GM23338 (cell line): ENCODE data around the gene CRELD1. TPM values are rescaled to one million over a fixed set of nuclear protein-coding genes. Genes with fewer than 3 reads are reported as not detected.

ENCODE experiments used
- ATAC-seq: fragments of 200-7000 bp; cut with Tn5 transposase; 3 replicates; pipeline ENCODE4 v1.9.1; 2020
- DNase-seq: peaks from one replicate; pipeline ENCODE4 v3.0.0-alpha.2; 2015; ENCODE audit warnings: low spot score
- H2AFZ ChIP-seq: fragments of 200-600 bp; sonication (generic); 2 replicates; pipeline ENCODE4 v1.8.0; 2016; ENCODE audit warnings: antibody characterized with exemption, mild to moderate bottlenecking, moderate library complexity
- H3F3A ChIP-seq: fragments of 200-600 bp; sonication (generic); replicated peaks from 2 replicates; pipeline ENCODE4 v1.8.0; 2017; ENCODE audit warnings: antibody characterized with exemption, mixed run types, low read depth
- H3K27ac ChIP-seq: fragments of 200-600 bp; sonication (generic); 2 replicates; pipeline ENCODE4 v1.6.1; 2016; ENCODE audit warnings: low read depth
- H3K27me3 ChIP-seq: fragments of 200-600 bp; sonication (generic); 2 replicates; pipeline ENCODE4 v1.8.0; 2016; ENCODE audit warnings: mild to moderate bottlenecking, mixed run types, moderate library complexity; ENCODE audit not compliant: insufficient read depth
- H3K36me3 ChIP-seq: fragments of 200-600 bp; sonication (generic); 2 replicates; pipeline ENCODE4 v1.8.0; 2016; ENCODE audit warnings: mild to moderate bottlenecking; ENCODE audit not compliant: insufficient read depth
- H3K4me1 ChIP-seq: fragments of 200-600 bp; sonication (generic); 2 replicates; pipeline ENCODE4 v1.8.0; 2016; ENCODE audit warnings: mild to moderate bottlenecking, moderate library complexity; ENCODE audit not compliant: insufficient read depth
- H3K4me2 ChIP-seq: fragments of 200-600 bp; sonication (generic); 2 replicates; pipeline ENCODE4 v1.7.1; 2017; ENCODE audit warnings: mixed run types
- H3K4me3 ChIP-seq: fragments of 200-600 bp; sonication (generic); 2 replicates; pipeline ENCODE4 v1.6.1; 2016; ENCODE audit warnings: mixed run types
- H3K79me2 ChIP-seq: fragments of 200-600 bp; sonication (generic); replicated peaks from 2 replicates; pipeline ENCODE4 v1.8.0; 2017; ENCODE audit warnings: mild to moderate bottlenecking; ENCODE audit not compliant: insufficient read depth
- H3K9me2 ChIP-seq: fragments of 200-600 bp; sonication (generic); 2 replicates; pipeline ENCODE4 v1.8.0; 2017; ENCODE audit not compliant: insufficient read depth
- H4K20me1 ChIP-seq: fragments of 200-600 bp; sonication (generic); replicated peaks from 2 replicates; pipeline ENCODE4 v1.8.0; 2017; ENCODE audit warnings: mild to moderate bottlenecking; ENCODE audit not compliant: insufficient read depth
- H3K27ac Mint-ChIP-seq: 2 replicates; pipeline ENCODE4 v1.8.0; 2020; ENCODE audit warnings: inconsistent platforms, mild to moderate bottlenecking, moderate library complexity, mixed read lengths
- H3K27me3 Mint-ChIP-seq: 3 replicates; pipeline ENCODE4 v1.8.0; 2022; ENCODE audit warnings: low read depth, mild to moderate bottlenecking, moderate library complexity, mixed read lengths, inconsistent platforms; ENCODE audit not compliant: insufficient read depth, poor library complexity
- H3K36me3 Mint-ChIP-seq: 3 replicates; pipeline ENCODE4 v1.8.0; 2021; ENCODE audit warnings: low read depth, mild to moderate bottlenecking, inconsistent platforms, moderate library complexity, mixed read lengths
- H3K4me1 Mint-ChIP-seq: 3 replicates; pipeline ENCODE4 v1.8.0; 2020; ENCODE audit warnings: mild to moderate bottlenecking, inconsistent platforms, mixed read lengths
- H3K4me3 Mint-ChIP-seq: 3 replicates; pipeline ENCODE4 v1.8.0; 2021; ENCODE audit warnings: moderate library complexity, mild to moderate bottlenecking, inconsistent platforms, mixed read lengths
- H3K9me3 Mint-ChIP-seq: 3 replicates; pipeline ENCODE4 v1.8.0; 2020; ENCODE audit warnings: moderate library complexity, mild to moderate bottlenecking, inconsistent platforms, mixed read lengths
- CREB1 ChIP-seq: fragments of 250-450 bp; sonication (Bioruptor Pico); IDR thresholded peaks from 2 replicates; pipeline ENCODE4 v1.5.0; 2020; ENCODE audit warnings: low read depth, mild to moderate bottlenecking, moderate library complexity
- CTCF ChIP-seq, 2 experiments: fragments of 200-600 bp in 1 of 2; sonication (generic) in 1 of 2; conservative IDR thresholded peaks; 2 replicates each; pipeline versions ENCODE4 v1.5.1 to v1.6.1; 2016 to 2017; ENCODE audit warnings: antibody characterized with exemption in 2 of 2, low read depth in 2 of 2, mild to moderate bottlenecking in 2 of 2, moderate library complexity in 1 of 2
- ETS1 ChIP-seq: IDR thresholded peaks from 2 replicates; pipeline ENCODE4 v1.6.1; 2016; ENCODE audit warnings: antibody characterized with exemption
- EZH2 ChIP-seq: fragments of 200-600 bp; sonication (generic); IDR thresholded peaks from one replicate; pipeline ENCODE4 v1.8.0; 2017; ENCODE audit warnings: antibody characterized with exemption, mild to moderate bottlenecking, low read depth; ENCODE audit not compliant: unreplicated experiment
- EZH2phosphoT487 ChIP-seq: fragments of 200-600 bp; sonication (generic); IDR thresholded peaks from one replicate; pipeline ENCODE4 v1.8.1; 2018; ENCODE audit warnings: antibody characterized with exemption; ENCODE audit not compliant: unreplicated experiment
- JUNB ChIP-seq: IDR thresholded peaks from one replicate; pipeline ENCODE4 v1.6.1; 2016; ENCODE audit warnings: antibody characterized with exemption; ENCODE audit not compliant: unreplicated experiment
- POLR2AphosphoS5 ChIP-seq: IDR thresholded peaks from 2 replicates; pipeline ENCODE4 v1.6.1; 2016; ENCODE audit warnings: antibody characterized with exemption, low read depth
- STAT1 ChIP-seq: IDR thresholded peaks from one replicate; pipeline ENCODE4 v1.6.1; 2016; ENCODE audit warnings: antibody characterized with exemption; ENCODE audit not compliant: unreplicated experiment
- ZNF114 ChIP-seq: fragments of 250-450 bp; sonication (Bioruptor Pico); IDR thresholded peaks from 2 replicates; pipeline ENCODE4 v1.5.0; 2020; ENCODE audit warnings: mild to moderate bottlenecking, moderate library complexity
- ZNF331 ChIP-seq: fragments of 250-450 bp; sonication (Bioruptor Pico); IDR thresholded peaks from 2 replicates; pipeline ENCODE4 v1.5.0; 2020; ENCODE audit warnings: low read depth, mild to moderate bottlenecking, moderate library complexity
- polyA plus RNA-seq: library from polyadenylated mRNA; unstranded; fragments of >200 nt; fragmentation: Nextera tagmentation; extraction: Ambion mirVana; gene quantifications from 2 replicates; pipeline ENCODE4 v1.2.1, GENCODE V29; 2016
- total RNA-seq: library from RNA; depleted of rRNA; stranded (reverse); fragments of >200 nt; shearing (Covaris generic); gene quantifications from 2 replicates; pipeline ENCODE4 v1.2.3, GENCODE V29; 2014

The CRELD1 gene
- total and polyA plus RNA-seq, 2 experiments from 2014 or later: 11.5 to 13.1 TPM

- no peak for TF ChIP-seq JUNB
- TF ChIP-seq POLR2AphosphoS5: no peak
- TF ChIP-seq EZH2: no peak
- TF ChIP-seq CREB1: no peak
- TF ChIP-seq STAT1: no peak
- no peak for TF ChIP-seq ETS1
- TF ChIP-seq ZNF331 (CRISPR knock-in tag): no peak
- TF ChIP-seq EZH2phosphoT487: no peak
- no peak for TF ChIP-seq CTCF (conservative IDR thresholded peaks at IDR 0.05; ENCODE audit: low read depth in 2 of 2)
- TF ChIP-seq ZNF114 (CRISPR knock-in tag): no peak
- Histone ChIP-seq H3K4me2 (peak overlapping the region; percentile 28; the same call in 1 of the 2 replicates), H3K4me3 (no peak overlapping the region), H3F3A (peaks cover 4% of the 10 kb centered on the region; the same call in 1 of the 2 replicates), H2AFZ (no peak overlapping the region), H3K4me1 (peaks cover 17% of the 10 kb centered on the region), H4K20me1 (no peaks in the 10 kb centered on the region; the same call in 1 of the 2 replicates), H3K27ac (no peak overlapping the region), H3K27me3 (peaks cover 13% of the 10 kb centered on the region; the same call in 1 of the 2 replicates), H3K9me2 (no peaks in the 10 kb centered on the region), H3K36me3 (no peaks in the 10 kb centered on the region), H3K79me2 (no peaks in the 10 kb centered on the region)
- ATAC-seq: no peak
- H3K9me3 Mint-ChIP-seq: no peaks in the 10 kb centered on the region
- H3K27ac Mint-ChIP-seq: no peak overlapping the region
- H3K4me3 Mint-ChIP-seq: peak overlapping the region; percentile 19; the same call in 1 of the 3 replicates
- H3K4me1 Mint-ChIP-seq: peaks cover 32% of the 10 kb centered on the region
- H3K27me3 Mint-ChIP-seq: peaks cover 9% of the 10 kb centered on the region
- H3K36me3 Mint-ChIP-seq: peaks cover 3% of the 10 kb centered on the region; the same call in 1 of the 3 replicates
- DNase-seq: no peak
Measured at GRCh38 chr3:9955611-9956352, 22.1 kb downstream of the CRELD1 start.

- peaks cover 12% of the 10 kb centered on the region for H3K4me1 ChIP-seq
- no peaks in the 10 kb centered on the region; the same call in 2 of the 3 replicates for H3K36me3 Mint-ChIP-seq
- no peak overlapping the region for H3K27ac Mint-ChIP-seq
- no peak overlapping the region for H2AFZ ChIP-seq
- TF ChIP-seq CTCF (conservative IDR thresholded peaks at IDR 0.05; ENCODE audit: low read depth in 2 of 2): peak; percentile 25 to 34; a peak in 3 of 4 replicates
- no peak for TF ChIP-seq EZH2phosphoT487
- peaks cover 4% of the 10 kb centered on the region; the same call in 1 of the 2 replicates for H3F3A ChIP-seq
- H3K4me3 ChIP-seq: no peak overlapping the region
- H3K36me3 ChIP-seq: no peaks in the 10 kb centered on the region
- H3K27me3 ChIP-seq: peaks cover 13% of the 10 kb centered on the region; the same call in 1 of the 2 replicates
- H3K4me3 Mint-ChIP-seq: no peak overlapping the region
- H3K27ac ChIP-seq: no peak overlapping the region
- no peaks in the 10 kb centered on the region; the same call in 1 of the 2 replicates for H4K20me1 ChIP-seq
- DNase-seq (peak; percentile 30), ATAC-seq (no peak)
- no peak overlapping the region for H3K4me2 ChIP-seq
- H3K9me3 Mint-ChIP-seq: no peaks in the 10 kb centered on the region
- peaks cover 6% of the 10 kb centered on the region for H3K27me3 Mint-ChIP-seq
- peaks cover 23% of the 10 kb centered on the region for H3K4me1 Mint-ChIP-seq
- H3K79me2 ChIP-seq: no peaks in the 10 kb centered on the region
- H3K9me2 ChIP-seq: no peaks in the 10 kb centered on the region
Measured at GRCh38 chr3:9957214-9957613, 23.6 kb downstream of the CRELD1 start.
